ENCODE measurements around the gene MSANTD3.

DNA sequence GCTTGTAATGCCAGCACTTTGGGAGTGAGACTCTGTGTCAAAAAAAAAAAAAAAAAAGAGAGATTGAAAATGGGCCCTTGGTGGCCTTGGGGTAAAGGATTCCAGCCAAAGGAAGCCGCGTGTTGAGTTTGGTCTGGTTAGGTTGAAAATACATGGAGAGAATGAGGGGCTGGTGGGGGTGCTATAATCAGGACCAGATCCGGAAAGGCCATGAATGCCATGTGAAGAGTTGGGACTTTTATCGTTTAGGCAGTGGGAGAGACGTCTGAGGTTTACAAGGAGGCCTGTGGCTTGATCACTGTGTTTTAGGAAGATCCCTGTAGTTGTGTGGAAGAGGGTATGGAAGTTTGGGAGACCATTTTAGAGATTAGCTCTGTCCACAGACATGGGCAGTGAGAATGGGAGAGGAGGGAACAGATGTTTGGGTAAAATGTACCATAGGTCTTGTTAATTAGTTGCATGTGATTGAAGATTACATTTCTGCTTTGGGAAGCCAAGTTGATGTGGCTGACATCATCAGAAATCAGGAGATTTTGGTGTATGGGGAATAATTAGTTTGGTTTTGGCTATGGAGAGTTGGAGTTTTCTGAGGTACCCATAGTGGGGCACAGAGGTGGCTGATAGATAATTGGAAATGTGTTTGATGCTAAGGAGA, 3.5 kb downstream of the MSANTD3 start:
- no peak for TF ChIP-seq POLR2A (IDR thresholded peaks at IDR 0.05; ENCODE audit: low read length)
- TF ChIP-seq GATA1 (IDR thresholded peaks at IDR 0.05; ENCODE audit: low read depth, low read length): no peak

All from erythroblast (primary cell).